DMS53 treated with DMSO at 0.1 percent for 48 hours (cell line): ENCODE results near the gene C11orf98.

Experiments used
- DNase-seq: peaks from one replicate; lab custom pipeline; 2025; ENCODE audit not compliant: unreplicated experiment; lab: John Stamatoyannopoulos, UW

The C11orf98 gene

GRCh38 chr11:62613291-62613778 lies 51.7 kb downstream of the C11orf98 start:
- DNase-seq, result no peak
